Measurements from ENCODE around the gene FGF6.

Gene FGF6

DNA sequence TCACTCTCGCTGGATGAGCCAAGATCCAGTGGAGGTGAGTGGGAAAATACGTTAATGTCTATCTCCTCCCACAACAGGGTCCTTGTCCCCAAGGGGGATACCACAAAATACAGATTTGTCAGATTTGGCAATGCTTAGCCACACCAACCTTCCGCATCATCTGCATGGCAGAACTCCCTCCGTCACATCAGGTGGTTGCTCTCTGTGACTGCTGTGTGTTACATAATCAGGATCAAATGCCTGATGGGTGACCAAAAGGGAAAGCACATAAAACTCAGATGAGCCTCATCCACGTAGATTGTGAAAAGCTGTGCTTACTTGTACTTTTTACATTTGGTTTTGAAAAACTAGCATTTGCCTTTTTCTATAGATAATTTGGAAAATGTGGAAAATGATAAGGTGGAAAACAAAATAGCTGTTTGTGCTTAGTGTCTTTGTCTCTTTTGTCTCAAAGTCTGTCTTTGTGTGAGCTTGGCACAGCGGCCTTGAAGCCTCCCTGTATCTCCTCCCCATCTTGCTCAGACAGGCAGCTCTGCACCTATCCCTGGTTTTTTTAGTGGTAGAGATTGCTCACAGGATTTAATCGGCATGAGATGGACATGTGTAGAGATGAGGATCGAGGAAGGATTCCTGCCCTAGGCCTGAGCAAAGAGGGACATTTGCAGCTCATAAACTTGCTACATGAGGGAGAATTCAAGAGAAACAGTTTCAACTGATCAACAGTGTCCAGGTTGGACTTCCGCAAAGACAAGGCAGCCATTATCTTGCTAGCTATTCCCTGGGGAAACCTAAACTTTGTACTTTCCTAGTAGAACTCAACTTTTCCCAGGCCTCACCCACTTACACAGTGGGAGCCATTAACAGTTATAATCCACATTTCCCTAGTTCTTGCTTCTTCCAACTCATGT, 3.6 kb upstream of the FGF6 start:
- H4K20me1 ChIP-seq: peaks cover 70% of the 10 kb centered on the region
- no peak overlapping the region for H3K27ac ChIP-seq
- no peak for TF ChIP-seq Cebpa-rat (IDR thresholded peaks at IDR 0.05)
- H3K36me3 ChIP-seq: peaks cover 100% of the 10 kb centered on the region
- peak overlapping the region; percentile 31; the same call in 1 of the 2 replicates for H3K4me3 ChIP-seq
- peak overlapping the region; percentile 17 for H3K4me2 ChIP-seq
- H3K4me1 ChIP-seq: peaks cover 46% of the 10 kb centered on the region
- H3K9ac ChIP-seq: no peak overlapping the region
- peaks cover 100% of the 10 kb centered on the region for H3K9me3 ChIP-seq
- H3K27me3 ChIP-seq: no peaks in the 10 kb centered on the region; the same call in 1 of the 2 replicates

DNA sequence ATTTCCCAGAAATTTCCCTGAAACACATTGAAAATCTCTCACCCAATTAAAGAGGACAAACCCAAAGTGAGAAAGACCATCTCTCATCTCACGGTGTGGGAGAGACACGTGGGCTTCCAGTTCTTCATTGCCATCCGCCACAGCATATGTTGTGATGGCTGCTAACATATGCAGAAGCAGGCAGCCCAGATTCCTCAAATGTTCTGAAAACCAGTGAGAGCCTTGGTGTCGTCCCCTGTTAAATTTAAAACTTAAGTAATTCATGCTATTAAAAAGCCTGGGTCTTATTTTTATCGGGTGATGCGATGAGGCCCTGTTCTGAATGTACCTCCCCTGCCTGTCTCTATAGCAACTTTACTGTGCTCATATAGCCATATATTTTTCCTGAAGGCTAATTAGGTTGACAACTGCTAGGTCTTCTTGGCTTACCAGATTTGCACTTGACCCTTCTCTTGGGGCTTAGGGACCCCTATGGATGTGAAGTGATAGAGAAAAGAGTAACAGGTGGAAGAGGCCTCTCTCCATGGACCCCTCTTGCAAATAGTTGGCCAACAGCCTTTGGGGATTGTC, 2.8 kb upstream of the FGF6 start:
- Histone ChIP-seq H3K4me1 (peaks cover 53% of the 10 kb centered on the region), H4K20me1 (peaks cover 63% of the 10 kb centered on the region), H3K4me2 (peak overlapping the region; percentile 17; the same call in 1 of the 2 replicates), H3K27ac (no peak overlapping the region), H3K27me3 (no peaks in the 10 kb centered on the region; the same call in 1 of the 2 replicates), H3K9me3 (peaks cover 100% of the 10 kb centered on the region), H3K36me3 (peaks cover 99% of the 10 kb centered on the region), H3K9ac (no peak overlapping the region), H3K4me3 (peak overlapping the region; percentile 31; the same call in 1 of the 2 replicates)
- no peak for TF ChIP-seq Cebpa-rat (IDR thresholded peaks at IDR 0.05)

DNA sequence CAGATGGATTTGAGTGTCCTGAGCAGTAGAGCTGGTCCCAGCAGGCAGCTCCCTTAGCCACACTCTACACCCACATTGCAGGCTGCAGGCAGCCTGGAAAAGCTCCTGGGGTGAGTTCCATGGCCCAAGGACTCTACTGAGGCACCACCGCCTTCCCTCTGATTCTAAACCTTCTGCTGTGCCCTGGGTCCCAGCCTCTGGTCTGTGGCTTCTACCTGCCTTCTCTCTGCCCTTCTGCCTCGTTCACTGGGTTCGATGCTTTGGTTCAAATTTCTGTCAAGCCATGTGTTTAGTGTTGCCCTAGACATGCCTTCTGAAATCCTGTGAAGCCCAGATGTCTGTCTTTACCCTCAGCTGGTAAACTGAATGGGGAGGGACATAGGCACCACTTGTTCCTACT, 1.5 kb upstream of the FGF6 start:
- TF ChIP-seq Cebpa-rat (IDR thresholded peaks at IDR 0.05): no peak
- Histone ChIP-seq H3K4me3 (peak overlapping the region; percentile 17; the same call in 1 of the 2 replicates), H3K27ac (peak overlapping the region; percentile 35; the same call in 1 of the 2 replicates), H3K4me1 (peaks cover 61% of the 10 kb centered on the region), H3K9me3 (peaks cover 86% of the 10 kb centered on the region), H3K36me3 (peaks cover 92% of the 10 kb centered on the region), H3K9ac (no peak overlapping the region), H3K4me2 (peak overlapping the region; percentile 97), H4K20me1 (peaks cover 63% of the 10 kb centered on the region), H3K27me3 (no peaks in the 10 kb centered on the region; the same call in 1 of the 2 replicates)

DNA sequence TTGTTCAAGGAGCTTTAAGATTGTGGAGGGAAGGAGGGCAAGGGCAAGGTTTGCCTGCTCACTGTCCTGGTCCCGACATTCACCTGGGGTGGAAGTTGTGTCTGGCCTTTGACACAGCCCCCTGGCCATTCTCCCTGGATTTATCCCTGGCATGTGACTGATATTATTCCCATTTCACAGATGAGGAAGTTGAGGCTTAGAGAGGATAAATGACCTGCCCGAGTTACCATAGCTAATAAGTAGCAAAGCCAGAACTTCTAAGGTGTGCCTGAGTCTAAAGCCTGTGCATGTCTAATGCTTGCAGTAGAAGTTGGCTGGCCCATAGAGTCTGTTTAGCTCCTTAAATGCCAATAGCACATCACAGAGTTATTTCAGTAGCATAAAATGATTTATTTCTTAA, 720 bp upstream of the FGF6 start:
- peak overlapping the region; percentile 86 for H3K4me3 ChIP-seq
- no peaks in the 10 kb centered on the region for H3K27me3 ChIP-seq
- peak overlapping the region; percentile 97 for H3K4me2 ChIP-seq
- peaks cover 62% of the 10 kb centered on the region for H3K4me1 ChIP-seq
- H3K36me3 ChIP-seq: peaks cover 84% of the 10 kb centered on the region
- peak overlapping the region; percentile 97 for H3K27ac ChIP-seq
- H3K9ac ChIP-seq: no peak overlapping the region
- H4K20me1 ChIP-seq: peaks cover 63% of the 10 kb centered on the region
- H3K9me3 ChIP-seq: peaks cover 78% of the 10 kb centered on the region
- TF ChIP-seq Cebpa-rat (IDR thresholded peaks at IDR 0.05): no peak

DNA sequence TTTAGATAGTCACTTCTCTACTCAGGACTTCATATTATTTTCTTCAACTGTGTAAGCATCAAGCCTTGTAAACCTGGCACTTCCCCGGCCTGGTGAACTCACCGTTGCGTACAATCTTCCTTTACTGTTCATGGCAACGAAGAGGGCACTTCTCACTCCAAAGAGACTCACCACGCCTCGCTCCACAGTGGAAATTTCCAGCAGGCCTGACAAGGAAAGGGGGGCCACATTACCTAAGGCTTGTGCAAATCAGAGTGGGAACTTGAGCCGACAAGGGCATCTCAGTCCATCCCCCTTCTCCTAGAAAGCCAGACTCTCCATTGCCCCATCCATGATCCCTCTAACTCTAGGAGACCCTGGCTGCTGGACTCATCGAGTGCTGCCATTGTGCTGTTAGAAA, 1.6 kb downstream of the FGF6 start:
- H3K9ac ChIP-seq: peak overlapping the region; percentile 94
- no peak for TF ChIP-seq Cebpa-rat (IDR thresholded peaks at IDR 0.05)
- peaks cover 41% of the 10 kb centered on the region for H4K20me1 ChIP-seq
- H3K27ac ChIP-seq: peak overlapping the region; percentile 97
- H3K9me3 ChIP-seq: peaks cover 55% of the 10 kb centered on the region
- peaks cover 84% of the 10 kb centered on the region for H3K4me1 ChIP-seq
- peak overlapping the region; percentile 86 for H3K4me3 ChIP-seq
- peak overlapping the region; percentile 97 for H3K4me2 ChIP-seq
- H3K27me3 ChIP-seq: no peaks in the 10 kb centered on the region
- H3K36me3 ChIP-seq: peaks cover 61% of the 10 kb centered on the region

DNA sequence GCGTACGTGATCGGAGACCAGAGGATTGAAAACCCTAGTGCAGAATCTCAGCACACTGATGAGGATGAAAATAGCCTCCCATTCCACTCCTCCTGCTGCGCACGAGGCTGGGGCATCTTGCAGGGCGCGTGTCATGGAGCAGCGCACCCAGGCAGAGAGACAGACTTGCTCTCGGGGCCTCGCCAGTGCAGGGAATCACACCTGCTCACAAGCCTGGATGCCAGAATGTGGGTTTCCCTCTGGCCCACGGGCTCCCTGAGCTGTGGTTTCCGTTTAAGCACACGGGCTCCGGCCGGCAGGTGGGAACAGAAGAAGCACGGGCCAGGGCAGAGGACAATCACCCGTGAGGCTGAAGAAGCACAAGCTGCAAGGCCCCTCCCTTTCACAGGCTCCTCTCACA, 2.0 kb downstream of the FGF6 start:
- Histone ChIP-seq H3K9me3 (peaks cover 51% of the 10 kb centered on the region), H3K27me3 (no peaks in the 10 kb centered on the region), H3K36me3 (peaks cover 56% of the 10 kb centered on the region), H3K27ac (peak overlapping the region; percentile 97), H3K4me1 (peaks cover 84% of the 10 kb centered on the region), H4K20me1 (peaks cover 37% of the 10 kb centered on the region), H3K9ac (peak overlapping the region; percentile 94), H3K4me3 (peak overlapping the region; percentile 86), H3K4me2 (peak overlapping the region; percentile 97)
- TF ChIP-seq Cebpa-rat (IDR thresholded peaks at IDR 0.05): no peak

- Histone ChIP-seq H3K4me2 (peak overlapping the region; percentile 97), H3K36me3 (peaks cover 37% of the 10 kb centered on the region), H4K20me1 (peaks cover 18% of the 10 kb centered on the region), H3K9ac (peak overlapping the region; percentile 94), H3K9me3 (peaks cover 31% of the 10 kb centered on the region), H3K27ac (peak overlapping the region; percentile 97), H3K27me3 (no peaks in the 10 kb centered on the region), H3K4me1 (peaks cover 84% of the 10 kb centered on the region), H3K4me3 (peak overlapping the region; percentile 86)
- TF ChIP-seq Cebpa-rat (IDR thresholded peaks at IDR 0.05): no peak
Measured at GRCh38 chr12:4441355-4442335, 4.0 kb downstream of the FGF6 start.

DNA sequence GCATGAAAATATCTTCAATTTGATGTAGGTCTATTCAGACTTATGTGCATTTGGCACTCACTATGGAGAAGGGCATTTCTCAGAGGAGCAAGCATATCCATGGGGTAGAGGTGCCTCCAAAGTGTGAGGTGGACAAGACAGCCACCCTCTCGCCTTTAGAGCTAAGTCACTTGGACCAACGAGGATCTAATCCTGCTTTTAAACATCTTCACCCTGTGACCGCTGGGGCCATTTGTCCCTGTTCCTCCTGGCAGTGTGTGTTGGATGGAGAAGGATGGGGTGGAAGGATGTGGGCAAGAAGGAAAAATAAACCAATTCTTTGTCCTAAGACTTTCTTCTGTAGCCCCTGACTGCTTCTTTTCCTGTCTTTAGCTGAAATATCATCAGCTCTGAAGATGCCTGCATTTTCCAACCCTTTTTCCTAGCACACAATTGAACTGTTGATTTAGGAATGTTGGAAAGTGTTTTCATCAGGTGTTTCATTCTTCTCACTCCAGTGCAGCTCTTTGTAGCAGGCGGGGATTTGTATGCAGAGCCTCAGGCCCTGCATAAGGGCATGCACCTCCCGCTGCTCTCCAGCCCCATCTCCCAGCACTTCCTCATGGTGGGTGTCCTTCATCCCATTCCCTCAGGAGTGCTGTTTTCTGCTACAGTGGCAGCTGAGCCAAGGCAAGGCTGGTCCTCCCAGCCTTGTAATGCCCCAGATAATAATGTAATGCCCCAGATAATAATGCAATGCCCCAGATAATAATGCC, 5.3 kb downstream of the FGF6 start:
- Histone ChIP-seq H3K4me1 (peaks cover 85% of the 10 kb centered on the region), H3K27me3 (no peaks in the 10 kb centered on the region), H3K36me3 (peaks cover 24% of the 10 kb centered on the region), H3K27ac (peak overlapping the region; percentile 97), H3K9ac (peak overlapping the region; percentile 94), H4K20me1 (peaks cover 6% of the 10 kb centered on the region), H3K9me3 (peaks cover 19% of the 10 kb centered on the region), H3K4me2 (peak overlapping the region; percentile 97), H3K4me3 (peak overlapping the region; percentile 86)
- no peak for TF ChIP-seq Cebpa-rat (IDR thresholded peaks at IDR 0.05)
